Gastroesophageal sphincter (tissue), 4 donors: ENCODE data around the gene HS3ST3A1. TPM values are rescaled to one million over a fixed set of nuclear protein-coding genes. Genes with fewer than 3 reads are reported as not detected.

Experiments
- ATAC-seq: fragments of 150-250 bp; one replicate; pipeline ENCODE4 v1.9.1; 2016; ENCODE audit warnings: mild to moderate bottlenecking, moderate library complexity
- H3K27ac ChIP-seq, 4 donors: fragments of 200-600 bp; sonication (generic) in 3 of 4; 1 replicate in 3 of 4; 2 replicates in 1 of 4; pipeline ENCODE4 v1.5.1; 2016 to 2019
- H3K27me3 ChIP-seq: fragments of 200-600 bp; sonication (generic); one replicate; pipeline ENCODE4 v1.5.1; 2019
- H3K36me3 ChIP-seq, 2 donors: fragments of 200-600 bp; sonication (generic); one replicate each; pipeline ENCODE4 v1.5.1; 2019; ENCODE audit warnings: control low read depth in 1 of 2
- H3K4me1 ChIP-seq, 3 donors: fragments of 200-600 bp; sonication (generic); 1 replicate in 2 of 3; 2 replicates in 1 of 3; pipeline ENCODE4 v1.5.1; 2016 to 2019; ENCODE audit warnings: control low read depth in 2 of 3
- H3K4me3 ChIP-seq, 2 donors: fragments of 200-600 bp; sonication (generic); one replicate each; pipeline ENCODE4 v1.5.1; 2019; ENCODE audit warnings: mild to moderate bottlenecking in 1 of 2, moderate library complexity in 1 of 2
- H3K9me3 ChIP-seq, 3 donors: fragments of 200-600 bp; sonication (generic); one replicate each; pipeline ENCODE4 v1.5.1; 2017 to 2019; ENCODE audit warnings: control low read depth in 2 of 3
- CTCF ChIP-seq, 4 experiments: fragments of 200-600 bp in 2 of 4; fragments of 450-650 bp in 2 of 4; sonication (generic) in 1 of 4; IDR thresholded peaks; one replicate each; pipeline ENCODE4 v1.5.1; 2017 to 2019; ENCODE audit warnings: antibody characterized with exemption in 4 of 4, mild to moderate bottlenecking in 2 of 4, moderate library complexity in 2 of 4
- EP300 ChIP-seq: sonication (generic); formaldehyde crosslinking; IDR thresholded peaks from one replicate; pipeline ENCODE4 v1.6.1; 2017; ENCODE audit warnings: antibody characterized with exemption, mild to moderate bottlenecking
- POLR2A ChIP-seq, 2 donors: fragments of 450-650 bp; IDR thresholded peaks; one replicate each; pipeline ENCODE4 v1.6.1; 2017; ENCODE audit warnings: antibody characterized with exemption in 2 of 2, mild to moderate bottlenecking in 2 of 2, moderate library complexity in 1 of 2
- POLR2AphosphoS5 ChIP-seq: sonication (generic); formaldehyde crosslinking; IDR thresholded peaks from one replicate; pipeline ENCODE4 v1.6.1; 2017; ENCODE audit warnings: antibody characterized with exemption
- WGBS, 2 donors: methylation state at CpG; one replicate each; pipeline ENCODE4 v1.1.5; 2018; ENCODE audit warnings: low coverage in 1 of 2; 5-methylcytosine and 5-hydroxymethylcytosine counted together
- total RNA-seq, 4 donors: library from RNA; depleted of rRNA; stranded (reverse); fragments of >200 nt; gene quantifications; one replicate each; pipeline ENCODE4 v1.1.0, GENCODE V29; 2016

HS3ST3A1 gene
- total RNA-seq, 4 donors from 2014 or later, result 5.9 to 10.9 (median 8.9) TPM

- Histone ChIP-seq H3K4me1 (no peaks in the 10 kb centered on the region), H3K36me3 (no peaks in the 10 kb centered on the region), H3K27ac (no peak overlapping the region), H3K27me3 (no peaks in the 10 kb centered on the region), H3K9me3 (no peaks in the 10 kb centered on the region), H3K4me3 (no peak overlapping the region)
- WGBS, 2 donors, result 82 to 84% methylated on average over 5 to 8 of the region's 8 CpGs
- no peak for TF ChIP-seq CTCF (IDR thresholded peaks at IDR 0.05)
- no peak for ATAC-seq
Observed at GRCh38 chr17:13636951-13637350, 35.2 kb upstream of the HS3ST3A1 start.

- no peak for TF ChIP-seq POLR2A (IDR thresholded peaks at IDR 0.05)
- TF ChIP-seq EP300, result no peak
- TF ChIP-seq CTCF (IDR thresholded peaks at IDR 0.05), result no peak
- no peak for TF ChIP-seq POLR2AphosphoS5
- ATAC-seq, result no peak
- Histone ChIP-seq H3K27me3 (no peaks in the 10 kb centered on the region), H3K36me3 (no peaks in the 10 kb centered on the region), H3K9me3 (no peaks in the 10 kb centered on the region), H3K4me1 (no peaks in the 10 kb centered on the region), H3K27ac (no peak overlapping the region), H3K4me3 (no peak overlapping the region)
- 42 to 46% methylated on average over 5 of the region's 5 CpGs for WGBS, 2 donors
Observed at GRCh38 chr17:13635951-13636350, 34.2 kb upstream of the HS3ST3A1 start.

GRCh38 chr17:13634021-13634420, 32.3 kb upstream of the HS3ST3A1 start:
- Histone ChIP-seq H3K4me3 (no peak overlapping the region), H3K27me3 (no peaks in the 10 kb centered on the region), H3K36me3 (no peaks in the 10 kb centered on the region), H3K27ac (no peak overlapping the region), H3K9me3 (no peaks in the 10 kb centered on the region), H3K4me1 (no peaks in the 10 kb centered on the region)
- no peak for ATAC-seq
- WGBS, 2 donors, result 75 to 100% methylated on average over 1 of the region's 1 CpG
- TF ChIP-seq POLR2AphosphoS5, result no peak

- TF ChIP-seq POLR2AphosphoS5 (no peak), POLR2A (IDR thresholded peaks at IDR 0.05) (no peak), EP300 (no peak), CTCF (IDR thresholded peaks at IDR 0.05) (no peak)
- Histone ChIP-seq H3K4me1 (no peaks in the 10 kb centered on the region), H3K9me3 (no peaks in the 10 kb centered on the region), H3K27me3 (no peaks in the 10 kb centered on the region), H3K4me3 (no peak overlapping the region), H3K27ac (no peak overlapping the region), H3K36me3 (no peaks in the 10 kb centered on the region)
- ATAC-seq, result no peak
- 61 to 85% methylated on average over 2 of the region's 2 CpGs for WGBS, 2 donors
Observed at GRCh38 chr17:13631529-13631928, 29.8 kb upstream of the HS3ST3A1 start.

- Histone ChIP-seq H3K27me3 (no peaks in the 10 kb centered on the region), H3K9me3 (peaks cover 0 to 5% (median 0%) of the 10 kb centered on the region in 3 donors), H3K4me3 (no peak overlapping the region), H3K36me3 (no peaks in the 10 kb centered on the region), H3K4me1 (no peaks in the 10 kb centered on the region), H3K27ac (no peak overlapping the region)
- TF ChIP-seq POLR2A (IDR thresholded peaks at IDR 0.05) (no peak), EP300 (no peak), CTCF (IDR thresholded peaks at IDR 0.05) (no peak), POLR2AphosphoS5 (no peak)
- WGBS, 2 donors, result 80 to 100% methylated on average over 1 of the region's 1 CpG
- no peak for ATAC-seq
Observed at GRCh38 chr17:13626703-13627102, 25.0 kb upstream of the HS3ST3A1 start.

- H3K4me1 ChIP-seq, result no peaks in the 10 kb centered on the region
- 17 to 73% methylated on average over 1 to 2 of the region's 4 CpGs for WGBS, 2 donors
- H3K27ac ChIP-seq, result no peak overlapping the region
- no peak overlapping the region for H3K4me3 ChIP-seq
- TF ChIP-seq POLR2AphosphoS5 (no peak), EP300 (no peak), POLR2A (IDR thresholded peaks at IDR 0.05) (no peak), CTCF (IDR thresholded peaks at IDR 0.05) (no peak)
- no peaks in the 10 kb centered on the region for H3K36me3 ChIP-seq
- no peak for ATAC-seq
- peaks cover 0 to 5% (median 0%) of the 10 kb centered on the region in 3 donors for H3K9me3 ChIP-seq
- H3K27me3 ChIP-seq, result no peaks in the 10 kb centered on the region
Observed at GRCh38 chr17:13619462-13619861, 17.7 kb upstream of the HS3ST3A1 start.
